ENCODE data around the gene METTL3. TPM values are rescaled to one million over a fixed set of nuclear protein-coding genes. Genes with fewer than 3 reads are reported as not detected.

The METTL3 gene
- total and polyA plus RNA-seq, 2 of the 8 experiments (the other 6 are each of a cell fraction or from before 2014, with no cell fraction given): 103 to 144 TPM

DNA sequence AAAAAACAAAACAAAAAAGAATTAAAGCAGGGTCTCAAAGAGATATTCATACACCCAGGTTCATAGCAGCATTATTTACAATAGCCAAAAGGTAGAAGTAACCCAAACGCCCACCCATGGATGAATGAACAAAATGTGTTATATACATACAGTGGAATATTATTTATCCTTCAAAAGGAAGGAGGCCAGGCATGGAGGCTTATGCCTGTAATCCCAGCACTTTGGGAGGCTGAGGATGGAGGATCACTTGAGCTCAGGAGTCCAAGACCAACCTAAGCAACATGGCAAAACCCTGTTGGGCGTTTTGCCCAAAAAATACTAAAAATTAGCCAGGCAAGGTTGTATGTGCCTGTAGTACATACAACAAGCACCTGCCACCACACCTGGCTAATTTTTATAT, 4.6 kb downstream of the METTL3 start:
- Histone ChIP-seq H3K9ac (replicated peaks in 1 of 4; ENCODE audit: extremely low read depth in 1 of 4, low read depth in 3 of 4, low read length in 3 of 4) (no peak overlapping the region), H3K23ac (ENCODE audit: insufficient read length) (no peak overlapping the region), H3K9me3 (ENCODE audit: insufficient read depth in 2 of 2, low read depth in 1 of 2, low read length in 1 of 2) (no peaks in the 10 kb centered on the region), H4K20me1 (replicated peaks in 1 of 2; ENCODE audit: control insufficient read depth in 1 of 2, insufficient read depth in 2 of 2, low read length in 2 of 2) (peaks cover 0 to 11% of the 10 kb centered on the region in 2 experiments), H2BK15ac (ENCODE audit: low read length) (no peak overlapping the region), H3K36me3 (ENCODE audit: control insufficient read depth in 2 of 4, insufficient read depth in 4 of 4, low read length in 3 of 4) (peaks cover 18 to 52% (median 24%) of the 10 kb centered on the region in 4 experiments; a peak in 7 of 8 replicates), H2AFZ (ENCODE audit: low read length) (no peak overlapping the region), H4K91ac (replicated peaks; ENCODE audit: insufficient read length, low read length) (no peak overlapping the region), H2BK5ac (ENCODE audit: low read depth, low read length) (no peak overlapping the region), H3K79me1 (ENCODE audit: low read depth, low read length) (0 out of 2 replicates have a peak, but pooled peaks cover 5% of the 10 kb centered on the region), H3K79me2 (ENCODE audit: control insufficient read depth in 1 of 2, insufficient read depth in 2 of 2, low read length in 2 of 2) (peaks cover 15 to 76% of the 10 kb centered on the region in 2 experiments), H3K23me2 (ENCODE audit: low read depth, low read length) (peaks cover 2% of the 10 kb centered on the region; the same call in 1 of the 2 replicates), H3K4me3 (ENCODE audit: extremely low read depth in 1 of 4, insufficient read depth in 2 of 4, low read depth in 3 of 4, low read length in 4 of 4) (no peak overlapping the region), H2AK5ac (ENCODE audit: low read depth, low read length) (no peak overlapping the region), H2BK120ac (replicated peaks; ENCODE audit: low read depth, low read length) (no peak overlapping the region), H2BK12ac (ENCODE audit: low read depth, low read length) (no peak overlapping the region), H4K8ac (ENCODE audit: extremely low read depth, insufficient read depth, low read length) (no peak overlapping the region), H3K4ac (replicated peaks; ENCODE audit: insufficient read length, low read depth, low read length) (no peak overlapping the region), H3K27ac (ENCODE audit: low read depth, low read length) (no peak overlapping the region), H3K27me3 (replicated peaks in 1 of 4; ENCODE audit: control insufficient read depth in 3 of 4, extremely low read depth in 1 of 4, insufficient read depth in 3 of 4, low read length in 3 of 4) (no peaks in the 10 kb centered on the region), H3K4me1 (replicated peaks in 1 of 4; ENCODE audit: control insufficient read depth in 3 of 4, insufficient read depth in 4 of 4, low read length in 3 of 4) (peaks cover 0 to 6% (median 2%) of the 10 kb centered on the region in 4 experiments; a peak in 4 of 7 replicates), H3K14ac (ENCODE audit: insufficient read length) (no peak overlapping the region), H3K18ac (ENCODE audit: extremely low read depth, low read length) (no peak overlapping the region), H2BK20ac (ENCODE audit: low read length) (no peak overlapping the region), H4K5ac (ENCODE audit: insufficient read length, low read depth, low read length) (no peak overlapping the region), H3K56ac (replicated peaks; ENCODE audit: insufficient read length, low read depth, low read length) (no peak overlapping the region), H3K4me2 (ENCODE audit: insufficient read depth in 1 of 2, low read depth in 2 of 2, low read length in 2 of 2) (no peak overlapping the region)
- WGBS, 2 experiments (ENCODE audit: extremely low coverage in 1 of 2, insufficient coverage in 1 of 2, insufficient read length in 1 of 2, insufficient replicate concordance in 2 of 2, low coverage in 1 of 2, low lambda C conversion rate in 2 of 2, missing lambda C conversion rate in 1 of 2): 81% methylated on average over 2 of the region's 2 CpGs; no CpG with 5 or more reads in 1 of the 2 experiments
- CTCF ChIA-PET (ENCODE audit: partially characterized antibody): no interaction called here
- TF ChIP-seq RFX5 (IDR thresholded peaks at IDR 0.05; ENCODE audit: borderline replicate concordance, low read depth, low read length) (no peak), SIN3A (conservative IDR thresholded peaks at IDR 0.05 in 1 of 2, IDR thresholded peaks at IDR 0.05 in 1 of 2; ENCODE audit: low read depth in 1 of 2, low read length in 2 of 2) (no peak), BRCA1 (IDR thresholded peaks at IDR 0.05; ENCODE audit: low read depth, low read length) (no peak), CREB1 (IDR thresholded peaks at IDR 0.05) (no peak), MAFK (IDR thresholded peaks at IDR 0.05; ENCODE audit: low read depth, low read length) (no peak), CHD2 (IDR thresholded peaks at IDR 0.05; ENCODE audit: low read length) (no peak)
- POLR2A ChIA-PET (ENCODE audit: partially characterized antibody): interaction anchor here (26.0 kb wide), 1 partner anchor 28 kb away, joined by 769 read pairs; the partner anchor contains the start of gene SALL2
- FAIRE-seq (no peak), DNase-seq (ENCODE audit: low read depth in 1 of 2, low spot score in 2 of 2) (peak in 1 of 2 experiments; percentile 17)
